ENCODE measurements around the gene TAC4. TPM values are rescaled to one million over a fixed set of nuclear protein-coding genes. Genes with fewer than 3 reads are reported as not detected.

The TAC4 gene
- total and polyA plus RNA-seq, 2 of the 13 experiments (the other 11 are each of a cell fraction or from before 2014, with no cell fraction given), result not detected

DNA sequence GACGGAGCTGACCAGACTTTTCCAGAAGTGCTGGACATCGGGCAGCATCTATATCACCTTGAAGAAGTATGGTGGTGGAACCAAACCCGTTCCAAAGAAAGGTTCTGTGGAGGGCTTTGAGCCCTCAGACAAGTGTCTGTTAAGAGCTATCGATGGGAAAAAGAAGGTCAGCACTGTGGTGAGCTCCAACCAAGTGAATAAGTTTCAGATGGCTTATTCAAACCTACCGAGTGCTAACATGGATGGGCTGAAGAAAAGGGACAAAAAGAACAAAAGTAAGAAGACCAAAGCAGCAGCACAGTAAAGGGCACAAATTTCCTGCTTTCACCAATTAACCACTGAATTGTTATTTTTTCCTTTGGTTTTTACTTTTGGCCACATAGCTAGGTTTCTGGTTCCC lies 52.5 kb downstream of the TAC4 start:
- H3K4me2 ChIP-seq (ENCODE audit: low read depth, low read length), result no peak overlapping the region
- no peaks in the 10 kb centered on the region for H3K9me3 ChIP-seq (ENCODE audit: low read length)
- CTCF ChIA-PET (ENCODE audit: low intra/inter-chr PET ratio, low total read pairs), result no interaction called here
- TF ChIP-seq ZEB1 (IDR thresholded peaks at IDR 0.05; ENCODE audit: insufficient replicate concordance, low read depth) (no peak), CERS6 (CRISPR knock-in tag; IDR thresholded peaks at IDR 0.05) (no peak), ZNF512 (CRISPR knock-in tag; IDR thresholded peaks at IDR 0.05) (no peak), HIC2 (CRISPR knock-in tag; IDR thresholded peaks at IDR 0.05; ENCODE audit: low read depth) (no peak), ZNF543 (CRISPR knock-in tag; IDR thresholded peaks at IDR 0.05) (no peak), CCDC6 (CRISPR knock-in tag; IDR thresholded peaks at IDR 0.05) (no peak), CBX2 (IDR thresholded peaks at IDR 0.05; ENCODE audit: low read depth, low read length) (no peak), CBX2 (CRISPR knock-in tag; IDR thresholded peaks at IDR 0.05; ENCODE audit: low read depth) (no peak), KDM5A (IDR thresholded peaks at IDR 0.05; ENCODE audit: borderline replicate concordance, low read length) (no peak), ZNF768 (CRISPR knock-in tag; IDR thresholded peaks at IDR 0.05) (no peak), ZNF335 (CRISPR knock-in tag; IDR thresholded peaks at IDR 0.05) (no peak), FOSL1 (CRISPR knock-in tag; IDR thresholded peaks at IDR 0.05; ENCODE audit: borderline replicate concordance) (no peak), RARA (CRISPR knock-in tag; IDR thresholded peaks at IDR 0.05) (no peak), HDAC1 (CRISPR knock-in tag; IDR thresholded peaks at IDR 0.05) (no peak), ZNF121 (CRISPR knock-in tag; IDR thresholded peaks at IDR 0.05) (no peak)
- POLR2A ChIA-PET, result interaction anchor here (1.5 kb wide), 1 partner anchor 31 kb away, joined by 4 read pairs; the partner anchor contains the start of gene FAM117A
- no peak overlapping the region for H3K4me3 ChIP-seq (replicated peaks in 1 of 3; ENCODE audit: insufficient read depth in 1 of 3, low read depth in 2 of 3, low read length in 3 of 3)
- FAIRE-seq, result no peak
- no peak for DNase-seq (ENCODE audit: low spot score)
- peaks cover 16% of the 10 kb centered on the region; the same call in 1 of the 2 replicates for H4K20me1 ChIP-seq (ENCODE audit: insufficient read depth, low read length)
- BruUV-seq (replicated peaks), result no TSS peak
- H2AFZ ChIP-seq (ENCODE audit: low read length), result no peak overlapping the region
- no peak for ATAC-seq
- peaks cover 52% of the 10 kb centered on the region for H3K79me2 ChIP-seq (ENCODE audit: insufficient read depth, low read length)
- H3K36me3 ChIP-seq (replicated peaks in 1 of 2; ENCODE audit: control insufficient read depth in 1 of 2, insufficient read depth in 2 of 2, low read length in 2 of 2), result peaks cover 43 to 82% of the 10 kb centered on the region in 2 experiments
- WGBS (ENCODE audit: low lambda C conversion rate), result 97% methylated on average over 5 of the region's 5 CpGs
- no peak overlapping the region for H3K27ac ChIP-seq (ENCODE audit: extremely low read length, insufficient read depth, low read length)
- peaks cover 5% of the 10 kb centered on the region for H3K4me1 ChIP-seq (ENCODE audit: insufficient read depth, low read length)
- in situ Hi-C loops (cut with HindIII; ENCODE audit: extremely low pct_ligation_motif_present, low pct_unique_long_range_greater_than_20kb) (no loop called here), intact Hi-C loops (cut with micrococcal nuclease; ENCODE audit: unreplicated experiment) (no loop called here)
- no peaks in the 10 kb centered on the region for H3K27me3 ChIP-seq (ENCODE audit: control insufficient read depth in 1 of 2, insufficient read depth in 2 of 2, low read length in 2 of 2)
- H3K9ac ChIP-seq (ENCODE audit: insufficient read depth, low read depth, low read length), result no peak overlapping the region

Data from HepG2 (cell line).